ENCODE results near the gene UBR4. TPM values are rescaled to one million over a fixed set of nuclear protein-coding genes. Genes with fewer than 3 reads are reported as not detected.
A peak's percentile ranks its signal among the peaks of the same experiment; 100 is the strongest.

UBR4 gene
- total RNA-seq, 1 donor from 2014 or later, result 66.1 TPM

DNA sequence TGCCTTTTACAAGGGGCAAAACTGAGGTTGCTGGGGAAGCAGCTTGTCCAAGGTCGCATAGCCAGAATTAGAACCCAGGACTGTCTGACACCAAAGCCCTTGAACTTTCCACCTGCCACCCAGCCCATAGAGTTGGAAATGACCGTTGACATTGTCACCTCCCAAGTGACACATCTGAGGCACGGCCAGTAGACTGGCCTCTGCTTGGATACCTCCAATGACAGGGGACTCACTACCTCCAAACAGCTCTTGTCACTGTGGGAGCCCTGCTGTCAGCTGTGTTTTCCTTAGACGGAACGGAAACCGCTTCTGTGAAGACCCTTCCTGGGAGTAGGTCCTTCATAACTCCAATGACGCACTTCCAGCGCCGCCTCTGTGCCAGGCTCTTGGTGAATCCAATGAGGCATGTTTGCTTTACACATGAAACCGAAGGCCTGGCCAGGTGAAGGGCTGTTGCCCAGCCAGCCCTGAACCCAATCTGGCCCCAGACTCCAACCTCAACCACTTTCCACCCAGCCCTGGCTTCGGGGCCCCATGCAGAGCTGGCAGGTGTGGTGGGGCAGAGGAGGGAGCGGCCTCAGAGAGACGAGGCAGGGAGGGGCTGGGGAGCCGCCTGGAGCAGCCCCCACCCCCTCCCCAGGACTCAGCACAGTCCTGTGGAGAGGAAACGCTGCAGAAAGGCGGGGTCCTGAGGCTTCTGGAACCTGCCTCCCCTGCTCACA, 144.4 kb downstream of the UBR4 start:
- no peak for DNase-seq (ENCODE audit: low read depth)
- Histone ChIP-seq H3K27me3 (ENCODE audit: control insufficient read depth, insufficient read depth, low read length) (no peaks in the 10 kb centered on the region), H3K4me3 (ENCODE audit: low read depth, low read length) (no peak overlapping the region), H3K36me3 (ENCODE audit: control insufficient read depth, insufficient read depth, low read length) (no peaks in the 10 kb centered on the region)
- TF ChIP-seq, protein P1, sequence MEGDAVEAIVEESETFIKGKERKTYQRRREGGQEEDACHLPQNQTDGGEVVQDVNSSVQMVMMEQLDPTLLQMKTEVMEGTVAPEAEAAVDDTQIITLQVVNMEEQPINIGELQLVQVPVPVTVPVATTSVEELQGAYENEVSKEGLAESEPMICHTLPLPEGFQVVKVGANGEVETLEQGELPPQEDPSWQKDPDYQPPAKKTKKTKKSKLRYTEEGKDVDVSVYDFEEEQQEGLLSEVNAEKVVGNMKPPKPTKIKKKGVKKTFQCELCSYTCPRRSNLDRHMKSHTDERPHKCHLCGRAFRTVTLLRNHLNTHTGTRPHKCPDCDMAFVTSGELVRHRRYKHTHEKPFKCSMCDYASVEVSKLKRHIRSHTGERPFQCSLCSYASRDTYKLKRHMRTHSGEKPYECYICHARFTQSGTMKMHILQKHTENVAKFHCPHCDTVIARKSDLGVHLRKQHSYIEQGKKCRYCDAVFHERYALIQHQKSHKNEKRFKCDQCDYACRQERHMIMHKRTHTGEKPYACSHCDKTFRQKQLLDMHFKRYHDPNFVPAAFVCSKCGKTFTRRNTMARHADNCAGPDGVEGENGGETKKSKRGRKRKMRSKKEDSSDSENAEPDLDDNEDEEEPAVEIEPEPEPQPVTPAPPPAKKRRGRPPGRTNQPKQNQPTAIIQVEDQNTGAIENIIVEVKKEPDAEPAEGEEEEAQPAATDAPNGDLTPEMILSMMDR (IDR thresholded peaks at IDR 0.05; ENCODE audit: insufficient read depth, low read length, severe bottlenecking), result no peak
- no peak for FAIRE-seq

DNA sequence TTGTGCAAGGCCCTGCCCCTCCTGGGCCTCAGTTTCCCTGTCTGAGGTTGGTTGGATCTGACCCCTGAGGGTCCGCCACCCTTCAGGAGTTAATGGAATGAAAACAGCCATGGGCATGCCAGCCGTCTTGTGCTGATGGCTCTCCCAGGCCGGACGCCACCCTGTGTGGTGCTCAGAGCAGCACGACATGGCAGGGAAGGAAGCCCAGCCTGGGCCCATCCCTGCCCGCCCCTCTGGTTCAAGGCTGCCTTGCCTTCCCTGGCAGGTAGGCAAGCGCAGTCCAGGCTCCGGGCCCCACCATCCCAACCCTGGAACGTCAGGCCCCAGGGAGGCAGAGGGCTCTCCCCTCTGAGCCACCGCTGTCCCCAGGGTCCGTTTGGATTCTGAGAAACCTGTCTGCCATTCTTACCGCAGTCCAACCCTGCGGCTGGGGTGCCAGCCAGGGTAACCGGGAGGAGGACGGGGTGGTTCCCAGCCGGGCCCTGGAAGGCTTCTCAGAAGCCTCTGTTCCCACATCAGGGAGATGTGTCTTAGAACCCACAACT, 145.1 kb downstream of the UBR4 start:
- H3K27me3 ChIP-seq (ENCODE audit: control insufficient read depth, insufficient read depth, low read length), result no peaks in the 10 kb centered on the region
- no peaks in the 10 kb centered on the region for H3K36me3 ChIP-seq (ENCODE audit: control insufficient read depth, insufficient read depth, low read length)
- no peak overlapping the region for H3K4me3 ChIP-seq (ENCODE audit: low read depth, low read length)
- FAIRE-seq (no peak), DNase-seq (ENCODE audit: low read depth) (no peak)
- TF ChIP-seq, protein P1 (IDR thresholded peaks at IDR 0.05; ENCODE audit: insufficient read depth, low read length, severe bottlenecking), result no peak

DNA sequence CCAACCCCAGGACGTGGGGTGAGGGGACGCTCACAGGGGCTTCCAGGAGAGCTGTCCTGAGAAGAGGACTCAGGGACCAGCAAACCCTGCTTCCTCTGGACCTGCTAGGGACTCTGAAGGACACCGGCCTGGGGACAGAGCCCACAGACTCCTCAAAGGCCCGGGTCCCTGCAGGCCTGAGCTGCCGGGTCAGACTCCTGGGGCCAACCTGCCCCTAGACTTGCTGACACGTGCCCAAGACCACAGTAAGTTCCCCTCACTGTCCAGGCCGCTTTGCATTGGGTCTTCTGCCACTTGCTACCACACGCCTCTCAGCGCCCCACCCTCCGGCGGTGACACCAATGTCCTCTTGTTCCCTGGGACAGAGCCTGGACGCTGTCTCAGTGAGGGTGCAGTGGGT, 146.9 kb downstream of the UBR4 start:
- peaks cover 3% of the 10 kb centered on the region for H3K27me3 ChIP-seq (ENCODE audit: control insufficient read depth, insufficient read depth, low read length)
- FAIRE-seq (no peak), DNase-seq (ENCODE audit: low read depth) (no peak)
- no peaks in the 10 kb centered on the region for H3K36me3 ChIP-seq (ENCODE audit: control insufficient read depth, insufficient read depth, low read length)
- no peak overlapping the region for H3K4me3 ChIP-seq (ENCODE audit: low read depth, low read length)
- TF ChIP-seq, protein P1 (IDR thresholded peaks at IDR 0.05; ENCODE audit: insufficient read depth, low read length, severe bottlenecking), result no peak

DNA sequence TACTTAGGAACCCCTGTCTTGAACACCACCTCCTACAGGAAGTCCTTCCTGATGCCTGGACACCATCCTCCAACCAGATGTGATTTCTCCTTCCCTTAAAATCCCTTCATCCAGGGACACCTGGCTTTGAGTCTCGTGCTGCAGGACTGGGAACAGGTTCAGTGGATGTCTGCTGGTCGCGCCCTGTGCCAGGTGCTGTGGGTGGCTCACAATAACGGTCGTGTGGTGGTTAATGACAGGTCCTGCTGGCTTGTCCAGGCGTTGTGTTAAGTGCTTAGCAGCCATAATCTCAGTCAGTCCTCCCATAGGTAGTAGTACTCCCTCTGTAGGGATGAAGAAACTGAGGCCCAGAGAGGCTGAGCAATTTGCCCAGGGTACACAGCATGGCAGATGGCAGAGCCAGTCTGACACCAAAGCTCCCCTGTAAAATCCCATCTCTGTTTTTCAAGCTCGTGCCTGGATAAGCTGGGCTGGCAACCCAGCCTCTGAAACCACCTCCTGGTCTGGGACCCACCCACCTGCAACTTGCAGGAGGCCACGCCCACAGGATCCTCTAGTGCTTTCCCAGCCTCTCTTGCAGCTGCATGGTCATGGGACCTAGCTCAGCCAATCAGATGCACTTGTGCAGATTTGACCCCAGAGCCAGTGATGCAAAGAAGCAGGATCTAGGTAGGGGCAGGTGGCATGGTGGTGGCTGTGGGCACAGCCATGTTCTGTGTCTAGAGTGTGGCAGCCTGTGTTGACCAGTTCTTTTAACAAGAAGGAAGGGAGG, 147.6 kb downstream of the UBR4 start:
- peak; percentile 15 for DNase-seq (ENCODE audit: low read depth)

DNA sequence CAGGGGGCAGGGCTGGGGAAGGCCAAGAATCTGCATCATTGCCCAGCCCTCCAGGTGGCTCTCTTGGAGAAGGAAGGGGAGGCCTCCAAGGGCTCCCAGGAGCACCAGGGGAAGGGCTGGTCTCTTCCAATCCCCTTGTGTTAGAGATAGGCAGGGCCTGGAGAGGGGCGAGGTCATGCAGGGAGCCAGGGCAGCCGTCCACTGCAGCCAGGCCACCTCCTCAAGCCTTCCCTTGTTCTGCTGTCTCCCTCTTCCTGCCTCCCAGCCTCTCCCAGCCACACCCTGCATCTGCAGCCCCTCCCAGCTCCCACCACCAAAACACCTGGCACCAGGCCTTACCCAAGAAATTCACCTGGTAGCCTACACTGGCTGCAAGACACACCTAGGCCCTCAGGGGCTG, 148.3 kb downstream of the UBR4 start:
- Histone ChIP-seq H3K4me3 (ENCODE audit: low read depth, low read length) (no peak overlapping the region), H3K27me3 (ENCODE audit: control insufficient read depth, insufficient read depth, low read length) (peaks cover 3% of the 10 kb centered on the region), H3K36me3 (ENCODE audit: control insufficient read depth, insufficient read depth, low read length) (no peaks in the 10 kb centered on the region)
- TF ChIP-seq, protein P1 (IDR thresholded peaks at IDR 0.05; ENCODE audit: insufficient read depth, low read length, severe bottlenecking), result no peak
- no peak for FAIRE-seq
- no peak for DNase-seq (ENCODE audit: low read depth)

More for the DNA sequence above, 147.6 kb downstream of the UBR4 start:
- TF ChIP-seq, protein P1 (IDR thresholded peaks at IDR 0.05; ENCODE audit: insufficient read depth, low read length, severe bottlenecking), result no peak
- Histone ChIP-seq H3K27me3 (ENCODE audit: control insufficient read depth, insufficient read depth, low read length) (peaks cover 3% of the 10 kb centered on the region), H3K36me3 (ENCODE audit: control insufficient read depth, insufficient read depth, low read length) (no peaks in the 10 kb centered on the region), H3K4me3 (ENCODE audit: low read depth, low read length) (no peak overlapping the region)
- FAIRE-seq, result no peak
